Stomach (tissue), 9 donors: Measurements from ENCODE around the gene AARSD1. TPM values are rescaled to one million over a fixed set of nuclear protein-coding genes. Genes with fewer than 3 reads are reported as not detected.
"Not testable (repeated sequence)": the region's sequence is repeated elsewhere in the genome, so short reads cannot be mapped to it uniquely, and the experiment has no call there.

ENCODE experiments used
- DNase-seq, 2 donors: peaks; one replicate each; pipeline versions ENCODE4 v3.0.0 to v3.0.0-alpha.2; 2013 to 2019
- H3K27ac ChIP-seq, 5 donors: fragments of 200-600 bp in 4 of 5; sonication (generic) in 4 of 5; one replicate each; pipeline ENCODE4 v1.5.1; 2013 to 2019; ENCODE audit warnings: mild to moderate bottlenecking in 1 of 5, moderate library complexity in 1 of 5
- H3K27me3 ChIP-seq, 3 donors: fragments of 200-600 bp; sonication (generic); one replicate each; pipeline ENCODE4 v1.5.1; 2017 to 2019; ENCODE audit warnings: mixed run types in 1 of 3
- H3K36me3 ChIP-seq, 4 donors: fragments of 200-600 bp; sonication (generic); 1 replicate in 3 of 4; 2 replicates in 1 of 4; pipeline ENCODE4 v1.5.1; 2016 to 2019
- H3K4me1 ChIP-seq, 4 donors: fragments of 200-600 bp; sonication (generic); one replicate each; pipeline ENCODE4 v1.5.1; 2016 to 2019
- H3K4me3 ChIP-seq, 4 donors: fragments of 200-600 bp; sonication (generic) in 3 of 4; one replicate each; pipeline ENCODE4 v1.5.1; 2016 to 2019; ENCODE audit warnings: mild to moderate bottlenecking in 1 of 4
- H3K9me3 ChIP-seq, 4 donors: fragments of 200-600 bp; sonication (generic); one replicate each; pipeline ENCODE4 v1.5.1; 2016 to 2019
- CTCF ChIP-seq, 7 experiments: fragments of 450-650 bp in 4 of 7; fragments of 200-600 bp in 3 of 7; sonication (generic) in 3 of 7; IDR thresholded peaks; one replicate each; pipeline ENCODE4 v1.5.1; 2016 to 2019; ENCODE audit warnings: antibody characterized with exemption in 7 of 7, control low read depth in 2 of 7, mild to moderate bottlenecking in 1 of 7
- EP300 ChIP-seq: sonication (generic); formaldehyde crosslinking; IDR thresholded peaks from one replicate; pipeline ENCODE4 v1.6.1; 2017; ENCODE audit warnings: antibody characterized with exemption
- POLR2A ChIP-seq, 4 donors: fragments of 450-650 bp; IDR thresholded peaks; one replicate each; pipeline ENCODE4 v1.6.1; 2016; ENCODE audit warnings: antibody characterized with exemption in 4 of 4, control low read depth in 2 of 4, mild to moderate bottlenecking in 1 of 4, moderate library complexity in 1 of 4
- POLR2AphosphoS5 ChIP-seq, 3 donors: sonication (generic); formaldehyde crosslinking; IDR thresholded peaks; one replicate each; pipeline ENCODE4 v1.6.1; 2016; ENCODE audit warnings: antibody characterized with exemption in 3 of 3
- WGBS, 5 donors: extraction: QIAGEN DNeasy Blood & Tissue Kit in 3 of 5; methylation state at CpG; one replicate each; pipeline versions ENCODE4 v1.1.5 to v1.1.7; 2013 to 2018; 5-methylcytosine and 5-hydroxymethylcytosine counted together
- intact Hi-C: fragments of 100-400 bp; cut with DNase I; formaldehyde crosslinking; loops from one replicate; pipeline ENCODE4 v1.15.1; 2023; ENCODE audit warnings: low total_unique reads
- polyA plus RNA-seq, 3 donors: library from polyadenylated mRNA; stranded (reverse); fragments of 200-250 nt; gene quantifications; one replicate each; pipeline ENCODE4 v1.2.3, GENCODE V29; 2013
- total RNA-seq, 5 donors: library from RNA; depleted of rRNA; stranded (reverse); fragments of >200 nt; gene quantifications; one replicate each; pipeline versions ENCODE4 v1.1.0 to v1.2.3, GENCODE V29; 2014 to 2016
- donor health status: healthy with polysubstance abuse.
- donor health status: Bipolar disorder and iron deficiency.
- donor health status: healthy.

Gene AARSD1
- total and polyA plus RNA-seq, 8 donors, result 6.4 to 64.0 (median 35.6) TPM

GRCh38 chr17:42928714-42929496 is 35.3 kb downstream of the AARSD1 start:
- peak in 5 of 7 experiments; percentile 53 to 89 (median 74) for TF ChIP-seq CTCF (IDR thresholded peaks at IDR 0.05)
- TF ChIP-seq POLR2AphosphoS5 (IDR thresholded peaks at IDR 0.05), result peak in 2 of 3 donors; percentile 35 to 80
- no peak for TF ChIP-seq EP300

GRCh38 chr17:42924891-42925290 is 39.4 kb downstream of the AARSD1 start:
- intact Hi-C loops, result no loop called here

More at GRCh38 chr17:42928714-42929496, 35.3 kb downstream of the AARSD1 start:
- Histone ChIP-seq H3K9me3 (no peaks in the 10 kb centered on the region), H3K36me3 (no peaks in the 10 kb centered on the region), H3K4me1 (peaks cover 6 to 17% (median 10%) of the 10 kb centered on the region in 4 donors), H3K27ac (peak overlapping the region; percentile 69 to 87 (median 75)), H3K27me3 (no peaks in the 10 kb centered on the region), H3K4me3 (no peak overlapping the region)
- DNase-seq, result peak; percentile 36 to 88
- 27 to 33% (median 30%) methylated on average over 9 of the region's 9 CpGs for WGBS, 5 donors
- intact Hi-C loops, result no loop called here

GRCh38 chr17:42923472-42923871 is 40.8 kb downstream of the AARSD1 start:
- H3K27me3 ChIP-seq, H3K4me3 ChIP-seq, H3K36me3 ChIP-seq, H3K9me3 ChIP-seq, intact Hi-C loops, H3K27ac ChIP-seq, DNase-seq: not testable (repeated sequence)
- H3K4me1 ChIP-seq, result peaks cover 18 to 46% (median 33%) of the 10 kb centered on the region in 4 donors
- WGBS, 5 donors, result 88 to 95% (median 92%) methylated on average over 7 of the region's 7 CpGs

More at GRCh38 chr17:42924891-42925290, 39.4 kb downstream of the AARSD1 start:
- Histone ChIP-seq H3K27me3 (no peaks in the 10 kb centered on the region), H3K9me3 (no peaks in the 10 kb centered on the region), H3K36me3 (no peaks in the 10 kb centered on the region), H3K4me1 (peaks cover 17 to 45% (median 28%) of the 10 kb centered on the region in 4 donors), H3K4me3 (no peak overlapping the region), H3K27ac (no peak overlapping the region)
- no peak for DNase-seq
- 31 to 69% (median 55%) methylated on average over 5 of the region's 5 CpGs for WGBS, 5 donors
- TF ChIP-seq CTCF (IDR thresholded peaks at IDR 0.05) (no peak), EP300 (no peak), POLR2A (IDR thresholded peaks at IDR 0.05) (no peak), POLR2AphosphoS5 (IDR thresholded peaks at IDR 0.05) (no peak)

DNA sequence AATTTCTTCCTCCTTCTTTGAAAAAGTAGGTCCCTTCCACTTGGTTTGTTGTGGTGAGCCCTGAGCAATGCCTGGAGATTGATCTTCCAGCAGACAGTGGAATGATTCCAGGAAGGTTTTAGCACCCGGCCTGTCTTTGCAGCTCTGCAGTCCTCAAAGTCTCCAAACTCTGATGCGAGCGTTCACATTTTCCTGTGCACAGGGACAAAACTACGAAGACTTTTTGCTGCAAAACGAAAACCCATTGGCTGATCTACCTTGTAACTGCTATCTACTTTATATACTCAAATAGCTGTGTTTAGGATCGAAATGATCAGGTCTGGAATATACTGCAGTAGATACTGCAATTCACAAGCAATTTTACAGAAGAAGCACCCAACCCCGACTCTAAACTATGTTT is 42.0 kb downstream of the AARSD1 start:
- no peak for DNase-seq
- Histone ChIP-seq H3K27ac (peak overlapping the region in 1 of 5 donors; percentile 24), H3K4me3 (no peak overlapping the region), H3K36me3 (no peaks in the 10 kb centered on the region), H3K27me3 (no peaks in the 10 kb centered on the region), H3K4me1 (peaks cover 17 to 48% (median 34%) of the 10 kb centered on the region in 4 donors), H3K9me3 (no peaks in the 10 kb centered on the region)
- 50 to 83% (median 65%) methylated on average over 7 of the region's 7 CpGs for WGBS, 5 donors
- intact Hi-C loops, result no loop called here
- no peak for TF ChIP-seq POLR2A (IDR thresholded peaks at IDR 0.05)
- TF ChIP-seq CTCF (IDR thresholded peaks at IDR 0.05), result no peak
- no peak for TF ChIP-seq POLR2AphosphoS5 (IDR thresholded peaks at IDR 0.05)
- TF ChIP-seq EP300, result no peak

GRCh38 chr17:42920922-42921321 is 43.3 kb downstream of the AARSD1 start:
- peak; percentile 30 to 71 for DNase-seq
- no peaks in the 10 kb centered on the region for H3K27me3 ChIP-seq
- no peak overlapping the region for H3K4me3 ChIP-seq
- H3K27ac ChIP-seq, result peak overlapping the region in 3 of 5 donors; percentile 3 to 29 (median 24)
- peaks cover 17 to 48% (median 34%) of the 10 kb centered on the region in 4 donors for H3K4me1 ChIP-seq
- H3K9me3 ChIP-seq, result no peaks in the 10 kb centered on the region
- 15 to 25% (median 21%) methylated on average over 3 of the region's 3 CpGs for WGBS, 5 donors
- intact Hi-C loops, result no loop called here
- TF ChIP-seq POLR2A (IDR thresholded peaks at IDR 0.05) (no peak), EP300 (no peak), POLR2AphosphoS5 (IDR thresholded peaks at IDR 0.05) (no peak), CTCF (IDR thresholded peaks at IDR 0.05) (no peak)
- H3K36me3 ChIP-seq, result no peaks in the 10 kb centered on the region
